Adrenal gland (tissue), 12 donors: ENCODE data around the gene TLNRD1. TPM values are rescaled to one million over a fixed set of nuclear protein-coding genes. Genes with fewer than 3 reads are reported as not detected.

Experiments
- DNase-seq, 7 donors: peaks; one replicate each; pipeline ENCODE4 v3.0.0-alpha.2; 2019 to 2020
- H3K27ac ChIP-seq, 5 donors: fragments of 200-600 bp; sonication (generic) in 4 of 5; 1 replicate in 3 of 5; 2 replicates in 2 of 5; pipeline versions ENCODE4 v1.5.1 to v1.8.0; 2016 to 2020; ENCODE audit warnings: mild to moderate bottlenecking in 1 of 5
- H3K27me3 ChIP-seq: fragments of 200-600 bp; 2 replicates; pipeline ENCODE4 v1.8.0; 2021
- H3K36me3 ChIP-seq, 2 donors: fragments of 200-600 bp; replicated peaks in 1 of 2; 1 replicate in 1 of 2; 2 replicates in 1 of 2; pipeline versions ENCODE4 v1.5.1 to v1.8.0; 2018 to 2022
- H3K4me1 ChIP-seq, 2 donors: fragments of 200-600 bp; replicated peaks in 1 of 2; 1 replicate in 1 of 2; 2 replicates in 1 of 2; pipeline versions ENCODE4 v1.5.1 to v1.8.0; 2018 to 2021
- H3K4me3 ChIP-seq, 4 donors: fragments of 200-600 bp; sonication (generic) in 3 of 4; one replicate each; pipeline ENCODE4 v1.5.1; 2016 to 2018
- H3K9me3 ChIP-seq, 3 donors: fragments of 200-600 bp; sonication (generic) in 1 of 3; replicated peaks in 1 of 3; 1 replicate in 2 of 3; 2 replicates in 1 of 3; pipeline versions ENCODE4 v1.5.1 to v1.8.0; 2016 to 2021
- CTCF ChIP-seq, 6 experiments: fragments of 450-650 bp in 4 of 6; fragments of 200-600 bp in 2 of 6; sonication (generic) in 1 of 6; IDR thresholded peaks; 1 replicate in 5 of 6; 2 replicates in 1 of 6; pipeline versions ENCODE4 v1.5.1 to v1.8.0; 2016 to 2021; ENCODE audit warnings: antibody characterized with exemption in 6 of 6, mild to moderate bottlenecking in 2 of 6, moderate library complexity in 1 of 6
- POLR2A ChIP-seq, 2 donors: fragments of 450-650 bp; IDR thresholded peaks; one replicate each; pipeline ENCODE4 v1.6.1; 2017; ENCODE audit warnings: antibody characterized with exemption in 2 of 2, mild to moderate bottlenecking in 2 of 2, moderate library complexity in 1 of 2
- WGBS, 4 donors: extraction: QIAGEN DNeasy Blood & Tissue Kit in 2 of 4; methylation state at CpG; one replicate each; pipeline versions ENCODE4 v1.1.5 to v1.1.7; 2013 to 2017; 5-methylcytosine and 5-hydroxymethylcytosine counted together
- intact Hi-C, 2 donors: fragments of 100-400 bp; cut with DNase I; formaldehyde crosslinking; loops; one replicate each; pipeline versions ENCODE4 v1.14.1 to v1.15.0; 2022 to 2023
- microRNA-seq, 3 donors: library from miRNA; unstranded; fragments of <30 nt; microRNA quantifications; one replicate each; pipeline ENCODE4, GENCODE V29; 2017 to 2020
- polyA plus RNA-seq, 3 donors: library from polyadenylated mRNA; stranded (reverse); fragments of 200-250 nt in 2 of 3; fragments of 350-450 nt in 1 of 3; fragmentation: Illumina TruSeq in 1 of 3; extraction: RNeasy Lipid Tissue Mini Kit (QIAGEN cat#74804) in 1 of 3; gene quantifications; one replicate each; pipeline ENCODE4 v1.2.3, GENCODE V29; 2013 to 2014
- small RNA-seq, 2 donors: library from RNA; depleted of rRNA; stranded (forward); fragments of <200 nt; gene quantifications; one replicate each; pipeline ENCODE3, GENCODE V24; 2016
- total RNA-seq, 9 donors: library from RNA; depleted of rRNA in 4 of 9; stranded (reverse); fragments of >200 nt in 4 of 9; fragments of 120-200 nt in 1 of 9; fragmentation: NEBNext Ultra II Directional in 1 of 9; extraction: Animal tissue kit (Norgen Biotek cat#: 25700) in 1 of 9; gene quantifications; one replicate each; pipeline versions ENCODE4 v1.1.0 to v1.2.4, GENCODE V29; 2013 to 2023
- donor health status: healthy with polysubstance abuse.
- donor health status: Bipolar disorder and iron deficiency.
- donor health status: DM: yes; HTN: yes; CAD: no.
- donor health status: DM: no; HTN: no; CAD: no.
- donor health status: DM: no; HTN: no; CAD: no.
- donor health status: DM: yes; HTN: yes; CAD: no.

TLNRD1 gene
- total and polyA plus RNA-seq, 12 donors: 4.3 to 30.8 (median 19.1) TPM

GRCh38 chr15:81050805-81051204, 50.1 kb downstream of the TLNRD1 start:
- Histone ChIP-seq H3K36me3 (no peaks in the 10 kb centered on the region), H3K27ac (no peak overlapping the region), H3K4me3 (no peak overlapping the region), H3K9me3 (no peaks in the 10 kb centered on the region), H3K27me3 (no peaks in the 10 kb centered on the region), H3K4me1 (no peaks in the 10 kb centered on the region)
- DNase-seq: no peak
- TF ChIP-seq CTCF (IDR thresholded peaks at IDR 0.05): no peak
- no peak for TF ChIP-seq POLR2A (IDR thresholded peaks at IDR 0.05)
- intact Hi-C loops: no loop called here
- WGBS, 4 donors: 55 to 76% (median 68%) methylated on average over 4 of the region's 4 CpGs

- DNase-seq: no peak
- Histone ChIP-seq H3K36me3 (no peaks in the 10 kb centered on the region), H3K9me3 (no peaks in the 10 kb centered on the region), H3K4me1 (no peaks in the 10 kb centered on the region), H3K27me3 (no peaks in the 10 kb centered on the region), H3K27ac (no peak overlapping the region), H3K4me3 (no peak overlapping the region)
- WGBS, 4 donors: 71 to 80% (median 76%) methylated on average over 2 of the region's 2 CpGs
- intact Hi-C loops: no loop called here
- TF ChIP-seq CTCF (IDR thresholded peaks at IDR 0.05) (no peak), POLR2A (IDR thresholded peaks at IDR 0.05) (no peak)
These were observed 51.3 kb downstream of the TLNRD1 start for GRCh38 chr15:81052046-81052445.

GRCh38 chr15:81053621-81054020, 52.9 kb downstream of the TLNRD1 start:
- H3K27me3 ChIP-seq: no peaks in the 10 kb centered on the region
- H3K36me3 ChIP-seq: no peaks in the 10 kb centered on the region
- no peak overlapping the region for H3K27ac ChIP-seq
- H3K4me1 ChIP-seq: no peaks in the 10 kb centered on the region
- intact Hi-C loops: no loop called here
- no peaks in the 10 kb centered on the region for H3K9me3 ChIP-seq
- TF ChIP-seq POLR2A (IDR thresholded peaks at IDR 0.05) (no peak), CTCF (IDR thresholded peaks at IDR 0.05) (no peak)
- DNase-seq: no peak
- H3K4me3 ChIP-seq: no peak overlapping the region

- 87 to 95% (median 89%) methylated on average over 2 of the region's 2 CpGs for whole genome bisulfite sequencing, 4 donors
- Histone ChIP-seq H3K9me3 (no peaks in the 10 kb centered on the region), H3K27ac (no peak overlapping the region), H3K36me3 (no peaks in the 10 kb centered on the region), H3K27me3 (no peaks in the 10 kb centered on the region), H3K4me1 (no peaks in the 10 kb centered on the region), H3K4me3 (no peak overlapping the region)
- no peak for TF ChIP-seq POLR2A (IDR thresholded peaks at IDR 0.05)
- intact Hi-C loops: no loop called here
- no peak for DNase-seq
These were observed 53.5 kb downstream of the TLNRD1 start for GRCh38 chr15:81054236-81054635.

Small RNA genes within 50 kb of the gene (microRNA-seq; reads per million reads assigned to microRNA genes)
- 0 reads per million in 3 donors for gene MIR4514

Small RNA genes within 50 kb of the gene (small RNA-seq; reads per million reads assigned to genes)
- gene MIR4514: 0 reads per million in 2 donors

Other genes starting within 250 kb of the TLNRD1 start
- gene CEMIP, start 221.6 kb upstream of the TLNRD1 start, total RNA-seq: 1 to 10 TPM in 1 of 9 donors, under 1 TPM in 8; 0.11 to 2.2 (median 0.43) TPM
- under 1 TPM; 0.08 to 0.20 (median 0.10) TPM for gene CEMIP, start 221.6 kb upstream of the TLNRD1 start, polyA plus RNA-seq
- 10 to 100 TPM; 13.2 to 50.3 (median 25.9) TPM for gene MESD, start 11.1 kb upstream of the TLNRD1 start, total RNA-seq
- 10 to 100 TPM; 17.1 to 56.1 (median 21.2) TPM for gene MESD, start 11.1 kb upstream of the TLNRD1 start, polyA plus RNA-seq
- gene CFAP161, start 133.3 kb downstream of the TLNRD1 start, total RNA-seq: under 1 TPM in 2 of 9 donors, not detected in 7; 0.43 to 0.50 TPM
- under 1 TPM in 2 of 3 donors, not detected in 1; 0.10 to 0.31 TPM for gene CFAP161, start 133.3 kb downstream of the TLNRD1 start, polyA plus RNA-seq
- gene IL16, start 196.0 kb downstream of the TLNRD1 start, total RNA-seq: 10 to 100 TPM in 2 of 9 donors, 1 to 10 TPM in 7; 2.2 to 16.0 (median 6.3) TPM
- gene IL16, start 196.0 kb downstream of the TLNRD1 start, polyA plus RNA-seq: 10 to 100 TPM in 1 of 3 donors, 1 to 10 TPM in 2; 3.7 to 14.3 (median 8.8) TPM